NT2/D1 (cell line): ENCODE measurements around the gene ZFYVE16.

Experiments used
- SUZ12 ChIP-seq: IDR thresholded peaks from 2 replicates; pipeline ENCODE4 v1.6.1; 2011; ENCODE audit not compliant: insufficient read length, insufficient read depth; ENCODE audit errors: extremely low read depth
- YY1 ChIP-seq: IDR thresholded peaks from 2 replicates; pipeline ENCODE4 v1.6.1; 2011; ENCODE audit not compliant: insufficient read length, insufficient read depth
- ZNF274 ChIP-seq: IDR thresholded peaks from 2 replicates; pipeline ENCODE4 v1.6.1; 2011; ENCODE audit warnings: mild to moderate bottlenecking, low read depth, low read length

GRCh38 chr5:80368661-80369480 lies 39.0 kb upstream of the ZFYVE16 start:
- no peak for TF ChIP-seq ZNF274
- TF ChIP-seq YY1: no peak
- no peak for TF ChIP-seq SUZ12
